NCI-H2171 treated with DMSO at 0.1 percent for 48 hours (cell line): Measurements from ENCODE around the gene NAT16.
"Not testable (repeated sequence)": the region's sequence is repeated elsewhere in the genome, so short reads cannot be mapped to it uniquely, and the experiment has no call there.

Experiments
- DNase-seq: peaks from one replicate; lab custom pipeline; 2025; lab: John Stamatoyannopoulos, UW

Gene NAT16

DNA sequence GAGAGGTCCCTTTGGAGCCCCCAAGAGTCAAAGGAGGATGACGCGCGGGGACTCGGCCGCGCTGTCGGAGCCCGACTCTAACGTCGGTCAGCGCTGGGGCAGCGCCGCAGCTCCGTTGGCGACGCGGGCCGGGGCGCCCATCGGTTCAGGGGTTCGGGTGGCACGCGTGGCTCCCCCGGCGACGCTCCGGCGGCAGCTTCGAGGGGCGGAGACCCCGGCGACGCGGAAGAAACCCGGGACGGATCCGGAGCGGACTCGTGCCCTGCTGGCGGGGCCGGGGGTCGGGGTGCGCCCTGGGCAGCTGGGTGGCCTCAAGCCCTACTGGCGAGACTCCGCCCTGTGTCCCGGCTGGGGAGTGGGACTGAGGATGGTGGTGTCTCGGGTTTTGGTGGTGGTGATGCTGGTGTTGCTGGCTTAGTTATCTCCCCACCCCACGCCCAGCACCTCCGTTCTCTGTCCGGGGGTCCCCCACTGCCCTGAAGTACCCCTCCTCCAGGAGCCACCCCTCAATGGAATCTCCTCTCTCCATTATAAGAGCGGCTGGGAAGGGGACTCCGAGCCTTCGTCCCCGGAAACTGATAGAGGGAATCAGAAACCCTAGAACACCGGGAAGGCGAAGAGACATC, at the start of gene NAT16:
Gene NAT16, minus strand, starts transcription at position 164 of the 626 bp plus-strand sequence. CDS start 5,486 bp downstream, outside the sequence.
- DNase-seq: no peak

DNA sequence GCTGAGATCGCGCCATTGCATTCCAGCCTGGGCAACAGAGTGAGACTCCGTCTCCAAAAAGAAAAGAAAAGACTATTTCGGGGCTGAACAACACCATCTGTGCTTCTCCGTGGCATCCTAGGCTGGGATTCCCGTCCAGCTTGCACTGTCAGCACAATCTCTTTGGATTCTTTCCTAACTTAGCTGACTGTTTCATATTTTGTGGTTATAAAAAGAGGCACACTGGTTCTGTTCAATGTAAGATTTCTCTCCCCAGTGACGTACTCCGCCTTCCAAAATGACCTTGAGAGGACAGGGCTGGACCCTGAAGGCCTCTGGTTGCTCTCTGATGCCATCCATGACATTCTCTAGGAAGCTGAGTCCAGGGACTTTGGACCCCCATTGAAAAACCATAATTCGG, 46.6 kb upstream of the NAT16 start:
- DNase-seq: no peak

DNA sequence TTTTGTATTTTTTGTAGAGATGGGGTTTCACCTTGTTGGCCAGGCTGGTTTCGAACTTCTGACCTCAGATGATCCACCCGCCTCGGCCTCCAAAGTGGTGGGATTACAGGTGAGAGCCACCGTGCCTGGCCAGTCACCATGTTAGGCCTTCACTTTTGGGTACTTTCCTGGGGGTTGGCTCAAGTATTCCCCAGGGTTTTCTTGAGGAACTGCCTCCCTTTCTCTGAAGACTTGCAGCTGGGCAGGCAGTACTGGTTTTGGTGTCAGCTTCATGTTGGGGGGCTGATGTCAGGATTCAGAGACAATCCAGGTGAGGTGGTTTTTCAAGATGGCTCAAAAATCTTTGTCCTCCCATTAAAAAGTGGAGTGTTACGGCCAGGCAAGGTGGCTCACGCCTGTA, 45.6 kb upstream of the NAT16 start:
- DNase-seq: no peak

DNA sequence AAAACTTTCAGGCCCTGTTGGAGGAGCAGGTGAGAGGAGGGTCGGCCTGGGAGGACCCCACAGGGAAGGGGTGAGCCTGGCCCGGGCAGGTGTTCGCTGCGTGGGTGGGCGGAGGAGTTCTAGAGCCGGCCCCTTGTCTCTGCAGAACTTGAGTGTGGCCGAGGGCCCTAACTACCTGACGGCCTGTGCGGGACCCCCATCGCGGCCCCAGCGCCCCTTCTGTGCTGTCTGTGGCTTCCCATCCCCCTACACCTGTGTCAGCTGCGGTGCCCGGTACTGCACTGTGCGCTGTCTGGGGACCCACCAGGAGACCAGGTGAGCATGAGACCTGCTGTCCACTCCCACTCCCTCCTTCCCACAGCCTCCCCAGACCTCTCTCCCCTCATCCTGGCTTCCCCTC, 43.4 kb upstream of the NAT16 start:
- DNase-seq: no peak

DNA sequence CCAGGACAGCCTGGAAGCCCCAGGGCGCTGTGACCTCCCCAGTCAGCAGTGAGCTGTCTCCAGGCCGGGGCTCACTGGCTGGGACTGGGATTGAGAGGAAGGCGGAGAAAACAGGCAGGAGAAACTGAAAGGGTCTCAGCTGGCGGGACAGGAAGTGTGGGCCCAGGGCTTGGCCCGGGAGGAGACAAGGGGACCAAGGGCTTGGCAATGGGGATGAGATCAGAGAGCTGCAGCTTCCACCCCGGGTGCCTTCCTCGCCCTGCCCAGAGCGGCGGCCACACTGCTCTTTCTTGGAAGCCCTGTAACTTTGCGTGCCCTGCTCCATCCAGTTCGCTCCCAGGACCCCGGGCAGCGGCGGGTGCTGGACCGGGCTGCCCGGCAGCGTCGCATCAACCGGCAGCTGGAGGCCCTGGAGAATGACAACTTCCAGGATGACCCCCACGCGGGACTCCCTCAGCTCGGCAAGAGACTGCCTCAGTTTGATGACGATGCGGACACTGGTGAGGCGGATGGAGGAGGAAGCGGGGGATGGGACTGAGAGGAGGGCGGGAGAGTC, 42.3 kb upstream of the NAT16 start:
- DNase-seq: no peak

DNA sequence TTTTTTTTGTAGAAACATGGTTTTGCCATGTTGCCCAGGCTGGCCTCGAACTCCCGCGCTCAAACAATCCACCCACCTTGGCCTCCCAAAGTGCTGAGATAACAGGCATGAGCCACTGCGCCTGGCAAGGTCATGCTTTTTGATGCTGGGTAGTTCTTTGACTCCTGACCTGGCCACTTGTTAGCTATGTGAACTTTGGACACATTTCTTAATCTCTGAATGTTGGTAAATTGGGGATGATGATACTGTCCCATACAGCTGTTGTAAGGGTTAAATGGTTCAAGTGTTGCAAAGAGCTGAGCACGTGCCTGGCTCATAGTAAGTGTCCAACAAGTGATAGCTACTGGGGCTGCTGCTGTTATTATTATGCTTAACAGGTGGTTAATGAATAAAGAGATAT, 40.2 kb upstream of the NAT16 start:
- no peak for DNase-seq

DNA sequence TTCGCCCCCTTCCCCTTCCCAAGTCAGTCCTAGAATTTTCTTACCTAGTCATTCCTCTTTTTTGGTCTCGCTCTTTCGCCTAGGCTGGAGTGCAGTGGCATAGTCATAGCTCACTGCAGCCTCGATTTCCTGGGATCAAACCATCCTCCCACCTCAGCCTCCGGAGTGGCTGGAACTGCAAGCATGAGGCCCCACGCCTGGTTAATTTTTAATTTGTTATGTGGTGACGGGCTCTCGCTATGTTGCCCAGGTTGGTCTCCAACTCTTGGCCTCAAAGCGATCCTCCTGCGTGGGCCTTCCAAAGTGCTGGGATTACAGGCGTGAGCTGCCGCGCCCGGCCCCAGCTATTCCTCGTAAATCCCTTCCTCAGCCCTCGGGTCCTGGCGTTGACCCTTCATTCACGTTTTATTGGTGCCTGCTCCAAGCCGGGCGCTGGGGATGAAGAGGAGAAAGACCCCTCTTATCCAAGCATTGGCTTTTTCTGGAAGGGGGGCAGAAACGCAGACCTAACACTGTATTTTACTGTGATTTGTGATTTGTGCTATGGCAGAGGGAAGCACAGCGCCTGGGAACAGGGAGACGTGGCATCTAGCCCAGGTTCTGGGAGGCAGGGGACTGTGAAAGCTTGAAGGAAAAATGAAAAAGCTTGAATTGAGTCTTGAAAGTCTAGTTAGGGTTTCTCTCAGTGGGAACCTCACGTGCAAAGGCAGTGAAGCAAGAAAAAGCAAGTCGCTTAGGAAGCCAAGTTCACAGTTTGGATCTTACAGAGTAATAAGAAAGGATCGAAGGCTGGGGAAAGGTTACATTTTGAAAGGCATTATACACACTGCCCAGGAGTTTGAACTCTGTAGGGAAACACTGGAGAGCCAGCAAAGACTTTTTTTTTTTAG, 38.4 kb upstream of the NAT16 start:
- DNase-seq: no peak

DNA sequence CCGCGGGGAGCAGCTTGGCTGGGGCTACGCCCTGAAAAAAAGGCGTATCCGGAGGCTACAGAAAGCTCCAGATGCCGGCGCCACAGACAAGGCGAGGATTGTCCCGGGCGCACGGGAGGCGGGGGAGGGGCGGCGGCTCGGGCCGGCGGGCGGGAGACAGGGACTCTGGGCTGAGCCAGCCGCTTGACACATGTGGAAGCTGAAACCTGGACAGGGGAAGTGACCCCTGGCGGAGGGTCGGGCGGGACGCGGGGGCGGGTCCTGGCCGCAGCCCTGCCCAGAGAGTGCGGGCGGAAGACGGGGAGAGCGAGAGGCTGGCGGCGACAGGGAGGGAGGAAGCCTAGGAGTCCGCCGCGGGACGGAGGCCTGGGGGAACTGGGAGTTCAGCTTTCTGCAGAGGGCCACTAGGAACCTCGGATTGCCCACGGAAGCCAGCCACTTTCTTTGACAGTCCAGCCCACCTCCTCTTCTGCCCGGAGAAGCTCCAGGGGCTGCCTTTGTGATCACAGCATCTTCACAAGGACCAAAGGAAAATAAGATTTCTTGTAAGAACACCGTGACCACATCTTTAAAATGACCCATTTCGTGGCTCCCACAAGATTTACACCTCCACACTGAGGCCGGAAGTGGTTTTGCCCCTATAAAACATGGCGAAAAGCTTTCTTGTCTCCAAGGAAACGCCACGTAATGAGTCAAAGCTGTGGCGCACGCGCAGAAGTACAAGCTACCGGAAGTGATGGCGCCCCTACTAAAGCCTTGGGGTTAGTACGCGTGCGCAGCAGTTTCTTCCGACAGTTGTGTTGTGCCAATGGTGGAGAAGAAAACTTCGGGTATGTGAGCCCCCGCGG, 37.5 kb upstream of the NAT16 start, which contains the start of the genes PLOD3 and ZNHIT1:
Gene PLOD3, minus strand, starts transcription at position 194 of the 848 bp plus-strand sequence. CDS start 307 bp downstream, outside the sequence.
Gene ZNHIT1, plus strand, starts transcription at position 778 of the 848 bp plus-strand sequence. Its CDS starts 31 bp downstream, at position 809.
- DNase-seq: peak; percentile 98

DNA sequence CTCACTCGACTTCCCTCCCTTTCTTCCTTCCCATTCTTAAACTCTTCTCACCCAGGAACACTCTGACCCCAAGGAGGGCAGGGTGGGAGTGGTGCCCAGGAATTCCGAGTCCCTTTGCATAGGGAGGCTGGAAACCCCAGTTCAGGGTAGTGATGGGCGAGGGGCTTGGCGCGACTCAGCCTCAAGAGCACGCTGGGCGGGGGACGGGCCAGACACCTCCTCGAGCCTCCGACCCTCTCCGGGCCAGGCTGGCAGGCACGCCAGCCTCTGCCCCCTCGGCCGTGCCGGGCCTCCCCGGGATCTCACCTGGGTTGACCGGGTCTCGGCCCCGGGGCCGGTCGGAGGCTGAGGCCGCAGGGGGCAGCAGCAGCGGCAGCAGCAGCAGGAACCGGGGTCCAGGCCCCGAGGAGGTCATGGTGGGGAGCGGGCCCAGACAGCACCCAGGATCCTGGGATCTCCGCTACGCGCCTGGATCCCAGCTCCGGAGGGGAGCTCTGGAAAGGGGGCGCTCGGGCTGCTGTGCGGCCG, 36.8 kb upstream of the NAT16 start:
- no peak for DNase-seq

DNA sequence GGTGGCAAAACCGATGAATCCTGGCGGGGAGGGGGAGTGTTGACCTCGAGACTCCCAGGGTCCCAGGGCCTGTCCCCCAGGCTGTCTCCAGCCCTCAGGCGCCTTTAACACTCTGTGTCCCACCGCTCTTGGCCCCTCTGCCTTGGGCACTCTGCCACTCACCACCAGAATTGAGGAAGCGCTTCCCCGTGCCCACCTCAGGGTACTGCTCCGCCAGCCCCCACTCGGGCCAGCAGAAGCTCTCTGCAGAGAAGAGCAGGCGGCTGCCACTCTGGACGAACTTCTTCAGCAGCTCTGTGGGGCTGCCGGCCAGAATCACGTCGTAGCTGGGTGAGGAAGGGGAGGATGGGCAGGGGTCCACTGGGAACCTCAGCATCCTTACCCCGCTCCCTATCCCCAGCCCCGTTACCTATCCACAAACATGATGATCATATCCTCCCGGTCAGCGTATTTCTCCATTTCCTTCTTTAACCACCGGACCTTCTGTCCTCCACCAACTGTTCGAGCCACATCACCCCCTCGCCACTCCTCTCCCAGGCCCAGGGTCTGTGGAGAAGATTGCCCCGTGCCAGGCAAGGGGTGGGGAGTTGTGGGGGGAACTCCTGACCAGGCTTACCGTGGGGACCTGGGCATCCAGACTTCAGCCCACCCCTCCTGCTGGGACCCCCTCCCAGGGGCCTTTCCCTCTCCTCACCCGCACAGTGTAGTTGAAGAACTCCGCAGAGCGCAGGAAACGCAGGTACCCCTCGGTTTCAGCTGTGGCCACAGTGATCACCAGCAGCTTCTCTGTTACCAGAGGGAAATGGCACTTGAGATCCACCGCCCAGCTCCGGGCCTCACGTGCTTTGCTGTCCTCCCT, 36.1 kb upstream of the NAT16 start:
- no peak for DNase-seq

DNA sequence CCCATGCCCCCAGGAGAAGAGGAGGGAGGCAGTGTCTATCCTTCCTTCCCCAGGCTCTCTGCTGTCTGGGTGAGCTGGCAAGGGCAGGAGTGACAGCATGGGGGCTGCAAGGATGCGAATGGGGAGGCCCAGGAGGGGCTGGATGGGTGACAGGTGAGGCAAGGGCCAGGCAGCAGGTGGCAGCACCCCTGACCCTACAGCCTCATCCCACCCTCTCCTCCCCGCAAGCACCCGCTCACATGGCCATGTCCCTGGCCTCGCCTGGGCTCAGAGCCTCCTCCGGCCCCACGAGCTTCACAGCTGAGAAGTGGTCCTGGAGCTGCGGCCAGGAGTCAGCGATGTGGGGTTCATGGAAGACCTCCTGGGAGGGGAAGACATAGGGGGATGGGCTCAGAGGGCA, 31.9 kb upstream of the NAT16 start:
- DNase-seq: no peak

DNA sequence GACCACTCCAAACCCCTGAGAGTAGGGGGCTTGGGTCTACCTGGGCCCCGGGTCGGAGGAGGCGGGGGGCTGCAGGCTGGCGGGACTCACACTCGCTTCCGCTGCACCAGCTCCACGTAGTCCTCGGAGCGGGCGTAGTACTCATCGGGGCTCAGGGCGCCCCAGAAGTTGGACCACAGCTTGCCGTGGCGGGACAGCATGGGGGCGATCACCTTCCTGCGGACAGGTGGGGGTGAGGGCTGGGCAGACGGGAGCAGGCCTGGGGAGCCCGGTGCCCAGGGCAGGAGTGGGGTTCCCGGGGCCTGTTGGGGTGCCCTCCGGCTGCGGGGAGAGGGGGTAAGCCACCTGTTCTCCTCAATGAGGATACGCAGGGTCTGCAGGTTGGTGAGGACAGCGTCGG, 31.4 kb upstream of the NAT16 start:
- DNase-seq: no peak

DNA sequence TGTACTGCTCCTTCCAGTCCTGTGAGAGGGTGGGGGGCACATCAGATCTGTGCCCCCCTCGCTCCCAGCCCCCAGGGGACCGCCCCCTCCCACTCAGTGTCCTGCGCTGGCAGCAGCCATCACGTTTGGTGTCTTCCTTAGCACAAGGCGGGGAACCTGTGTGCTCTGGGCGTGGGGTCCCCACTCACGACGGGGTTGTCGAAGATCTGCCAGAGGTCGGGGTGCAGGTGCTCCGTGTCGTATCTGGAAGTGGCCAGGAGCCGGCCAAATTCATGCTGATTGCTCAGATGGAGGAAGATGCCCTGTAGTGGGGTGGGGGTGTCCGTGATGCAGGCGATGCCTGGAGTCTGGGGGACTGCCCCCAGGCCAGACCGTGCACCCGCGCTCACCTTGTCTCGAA, 30.1 kb upstream of the NAT16 start:
- no peak for DNase-seq

DNA sequence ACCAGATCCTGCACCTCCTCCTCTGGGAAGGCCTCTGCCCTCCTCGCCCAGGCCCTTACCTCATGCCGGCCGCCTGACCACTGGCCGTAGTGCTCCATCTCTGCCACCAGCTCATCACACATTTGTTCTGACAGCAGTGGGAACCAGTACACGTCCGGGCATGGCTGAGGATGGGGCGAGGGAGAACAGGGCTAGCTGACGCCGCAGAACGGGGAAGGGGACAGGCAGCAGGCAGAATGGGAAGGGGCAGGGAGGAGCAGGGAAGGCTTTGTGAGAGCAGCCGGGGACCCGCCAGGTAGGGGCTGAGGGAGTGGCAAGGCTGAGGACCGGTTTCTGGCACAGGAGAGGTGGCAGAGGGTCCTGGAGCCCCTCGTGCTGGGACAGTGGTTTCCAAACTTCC, 28.7 kb upstream of the NAT16 start:
- no peak for DNase-seq

DNA sequence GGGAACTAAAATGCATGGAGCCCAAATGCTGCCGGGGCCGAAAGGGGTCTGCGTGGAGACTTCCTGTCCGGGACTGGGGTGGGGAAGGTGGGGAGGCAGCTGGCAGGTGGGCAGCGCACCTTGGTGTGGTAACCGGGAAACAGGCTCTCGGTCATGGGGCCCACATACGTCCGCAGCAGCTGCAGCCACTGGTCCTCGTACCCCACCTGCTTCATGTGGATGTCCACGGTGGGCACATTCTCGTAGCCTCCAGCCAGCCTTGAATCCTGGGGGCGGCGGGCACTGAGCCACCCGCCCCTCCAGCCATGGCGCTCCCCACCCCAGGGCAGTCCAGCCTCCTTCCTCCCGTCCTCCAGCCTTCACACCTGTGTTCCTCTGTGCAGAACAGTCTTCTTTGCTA, 27.4 kb upstream of the NAT16 start:
- DNase-seq: no peak

DNA sequence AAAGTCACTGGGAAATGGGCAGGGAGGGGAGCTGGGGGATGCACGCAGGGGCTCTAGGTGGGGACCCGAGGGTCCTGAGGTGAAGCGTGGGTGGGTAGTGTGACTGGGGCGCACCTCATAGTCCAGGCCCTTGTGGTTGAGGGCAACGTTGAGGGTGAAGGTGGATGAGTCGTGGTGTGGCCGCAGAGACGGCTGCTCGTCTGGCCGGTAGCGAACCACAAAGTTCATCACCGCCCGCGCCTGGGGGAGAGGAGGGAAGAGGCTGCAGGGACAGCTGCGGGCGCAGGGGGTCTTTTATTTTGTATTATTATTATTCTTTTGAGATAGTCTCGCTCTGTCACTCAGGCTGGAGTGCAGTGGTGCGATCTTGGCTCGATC, 26.6 kb upstream of the NAT16 start:
- no peak for DNase-seq

DNA sequence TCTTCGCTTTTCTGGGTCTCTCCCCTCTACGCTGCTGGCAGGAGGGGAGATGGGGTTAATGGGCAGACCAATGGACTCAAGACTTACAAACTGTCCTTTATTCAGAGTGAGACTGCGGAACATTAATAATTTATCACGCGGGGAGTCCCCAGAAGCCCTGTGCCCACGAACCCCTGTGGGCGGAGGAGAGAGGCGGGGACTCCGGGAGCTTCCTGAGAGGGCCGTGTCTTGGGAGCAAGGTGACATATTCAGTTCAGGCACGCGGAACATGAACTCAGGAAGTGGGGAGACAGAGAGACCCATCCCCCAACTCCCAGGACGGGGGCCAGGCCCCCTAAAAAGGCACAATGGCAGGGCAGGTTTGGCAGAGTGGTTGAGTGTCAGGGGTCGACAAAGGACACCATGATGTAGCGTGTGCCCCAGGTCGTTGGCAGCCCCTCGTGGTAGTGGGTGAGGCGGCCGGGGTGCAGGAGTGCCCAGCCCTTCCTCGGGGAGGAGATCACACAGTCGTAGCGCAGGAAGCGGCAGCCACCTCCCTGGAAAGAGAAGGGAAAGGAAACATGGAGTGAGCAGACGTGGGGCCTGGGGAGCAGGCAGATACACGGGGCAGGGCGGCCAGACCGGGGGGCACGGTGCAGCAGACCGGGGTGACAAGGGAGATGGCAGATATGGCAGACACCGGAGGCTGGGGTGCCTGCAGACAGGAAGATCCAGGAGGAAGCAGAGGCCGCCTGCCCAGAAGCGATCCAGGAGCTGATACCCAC, 26.0 kb upstream of the NAT16 start:
- no peak for DNase-seq

DNA sequence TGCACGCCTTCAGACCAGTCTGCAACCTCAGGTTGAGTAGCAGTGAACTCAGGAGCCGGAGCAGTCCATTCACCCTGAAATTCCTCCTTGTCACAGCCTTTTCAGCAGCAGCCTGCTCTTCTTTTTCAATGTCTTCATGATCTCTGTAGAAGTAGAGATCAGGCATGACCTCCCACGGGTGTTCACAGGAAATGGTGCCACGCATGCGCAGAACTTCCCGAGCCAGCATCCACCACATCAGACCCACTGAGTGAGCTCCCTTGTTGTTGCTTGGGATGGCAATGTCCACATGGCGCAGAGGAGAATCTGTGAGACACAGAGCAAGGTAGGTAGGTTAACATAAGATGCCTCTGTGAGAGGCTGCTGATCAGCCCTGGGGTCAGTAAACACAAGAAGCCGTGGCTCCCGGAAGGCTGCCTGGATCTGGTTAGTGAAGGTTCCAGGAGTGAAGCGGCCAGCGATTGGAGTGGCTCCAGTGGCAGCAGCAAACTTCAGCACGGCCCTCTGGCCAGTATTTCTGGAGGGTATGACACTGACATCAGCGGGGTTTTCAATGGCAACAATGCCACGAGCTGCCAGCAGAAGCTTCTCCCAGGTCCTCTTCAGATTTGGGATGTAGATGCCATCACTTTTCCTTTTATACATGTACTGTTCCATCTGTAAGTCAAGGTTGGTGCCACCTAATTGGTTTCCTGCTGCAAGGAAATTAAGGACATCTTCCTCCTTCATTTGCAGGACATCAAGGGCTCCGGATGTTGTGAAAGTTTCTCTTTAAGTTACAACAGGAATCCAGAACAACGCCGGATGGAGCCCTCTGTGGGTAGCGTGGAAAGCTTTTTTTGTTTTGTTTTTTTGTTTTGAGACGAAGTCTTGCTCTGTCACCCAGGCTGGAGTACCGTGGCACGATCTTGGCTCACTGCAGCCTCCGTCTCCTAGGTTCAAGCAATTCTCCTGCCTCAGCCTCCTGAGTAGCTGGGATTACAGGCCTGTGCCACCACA, 23.9 kb upstream of the NAT16 start:
- DNase-seq: not testable (repeated sequence)

DNA sequence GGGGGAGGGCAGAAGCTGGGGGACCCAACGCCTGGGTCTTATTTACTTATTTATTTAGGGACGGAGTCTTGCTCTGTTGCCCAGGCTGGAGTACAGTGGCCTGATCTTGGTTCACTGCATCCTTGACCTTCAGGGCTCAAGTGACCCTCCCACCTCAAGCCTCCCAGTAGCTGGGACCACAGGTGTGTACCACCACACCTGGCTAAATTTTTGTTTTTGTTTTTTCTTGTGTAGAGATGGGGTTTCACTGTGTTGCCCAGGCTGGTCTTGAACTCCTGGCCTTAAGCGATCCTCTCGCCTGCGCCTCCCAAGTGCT, 22.5 kb upstream of the NAT16 start:
- no peak for DNase-seq
